ENCODE results near the gene CD300C.
"Not testable (repeated sequence)": the region's sequence is repeated elsewhere in the genome, so short reads cannot be mapped to it uniquely, and the experiment has no call there.

CD300C gene

DNA sequence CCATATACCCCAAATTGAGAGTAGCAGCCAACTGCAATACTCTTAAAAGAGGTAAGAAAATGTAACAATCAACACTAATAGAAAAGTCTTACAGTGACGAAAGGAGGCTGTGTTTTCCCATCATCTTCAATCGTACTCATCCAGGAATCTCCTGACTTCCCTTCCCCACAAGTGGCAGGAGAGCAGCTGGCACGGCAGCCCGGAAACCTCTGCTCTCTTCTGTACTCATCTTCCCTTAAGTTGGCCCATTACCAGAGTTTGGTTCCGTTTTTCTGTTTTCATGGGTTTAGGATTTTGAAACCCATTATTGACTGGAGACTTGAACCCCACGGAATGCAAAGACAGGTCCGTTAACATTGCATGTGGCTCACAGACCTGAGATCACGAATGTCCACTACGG, 33.1 kb upstream of the CD300C start:
- Histone ChIP-seq H3K36me3 (ENCODE audit: insufficient read depth) (no peaks in the 10 kb centered on the region), H3K9ac (no peak overlapping the region), H3K79me2 (ENCODE audit: insufficient read depth, low read depth) (no peaks in the 10 kb centered on the region), H3K4me2 (no peak overlapping the region), H3K27ac (no peak overlapping the region), H3K27me3 (ENCODE audit: insufficient read depth, low read depth) (peaks cover 73% of the 10 kb centered on the region), H3K4me1 (ENCODE audit: low read depth, poor library complexity, severe bottlenecking) (no peaks in the 10 kb centered on the region), H2AFZ (ENCODE audit: low read depth) (no peak overlapping the region), H3K4me3 (IDR thresholded peaks at IDR 0.05; ENCODE audit: insufficient read depth, low read depth, low read length) (no peak overlapping the region), H4K20me1 (ENCODE audit: insufficient read depth) (no peaks in the 10 kb centered on the region)
- TF ChIP-seq, protein P1, sequence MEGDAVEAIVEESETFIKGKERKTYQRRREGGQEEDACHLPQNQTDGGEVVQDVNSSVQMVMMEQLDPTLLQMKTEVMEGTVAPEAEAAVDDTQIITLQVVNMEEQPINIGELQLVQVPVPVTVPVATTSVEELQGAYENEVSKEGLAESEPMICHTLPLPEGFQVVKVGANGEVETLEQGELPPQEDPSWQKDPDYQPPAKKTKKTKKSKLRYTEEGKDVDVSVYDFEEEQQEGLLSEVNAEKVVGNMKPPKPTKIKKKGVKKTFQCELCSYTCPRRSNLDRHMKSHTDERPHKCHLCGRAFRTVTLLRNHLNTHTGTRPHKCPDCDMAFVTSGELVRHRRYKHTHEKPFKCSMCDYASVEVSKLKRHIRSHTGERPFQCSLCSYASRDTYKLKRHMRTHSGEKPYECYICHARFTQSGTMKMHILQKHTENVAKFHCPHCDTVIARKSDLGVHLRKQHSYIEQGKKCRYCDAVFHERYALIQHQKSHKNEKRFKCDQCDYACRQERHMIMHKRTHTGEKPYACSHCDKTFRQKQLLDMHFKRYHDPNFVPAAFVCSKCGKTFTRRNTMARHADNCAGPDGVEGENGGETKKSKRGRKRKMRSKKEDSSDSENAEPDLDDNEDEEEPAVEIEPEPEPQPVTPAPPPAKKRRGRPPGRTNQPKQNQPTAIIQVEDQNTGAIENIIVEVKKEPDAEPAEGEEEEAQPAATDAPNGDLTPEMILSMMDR (conservative IDR thresholded peaks at IDR 0.05; ENCODE audit: low read depth, low read length), result no peak

DNA sequence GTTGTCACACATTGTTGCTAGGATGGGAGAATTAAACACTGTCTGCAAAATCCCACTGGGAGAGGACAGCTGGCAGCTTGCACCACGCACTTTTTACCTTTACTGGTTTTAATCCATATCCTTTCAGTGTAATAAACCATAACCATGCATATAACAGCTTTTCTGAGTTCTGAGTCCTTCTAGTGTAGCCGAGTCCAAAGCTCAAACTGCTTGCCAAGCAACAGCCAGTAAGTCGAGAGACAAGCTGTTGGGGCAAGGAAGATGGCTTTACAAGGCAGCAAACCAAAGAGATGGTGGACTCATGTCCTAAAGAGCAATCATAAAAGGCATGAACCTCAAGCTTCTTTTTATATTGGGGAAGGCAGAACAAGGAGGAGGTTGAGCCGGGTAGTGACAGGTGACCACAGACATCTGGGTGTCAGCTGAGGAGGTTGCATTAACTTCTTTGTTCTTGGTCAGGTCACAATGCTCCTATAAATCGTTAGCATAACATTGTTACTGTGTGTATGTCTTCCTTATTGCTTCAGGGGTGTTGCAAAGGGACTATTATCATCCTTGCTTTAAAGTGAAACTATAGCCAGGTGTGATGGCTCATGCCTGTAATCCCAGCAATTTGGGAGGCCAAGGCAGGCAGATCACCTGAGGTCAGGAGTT, 28.7 kb upstream of the CD300C start:
- H3K27me3 ChIP-seq (ENCODE audit: insufficient read depth, low read depth), result peaks cover 70% of the 10 kb centered on the region
- H4K20me1 ChIP-seq (ENCODE audit: insufficient read depth), result no peaks in the 10 kb centered on the region
- no peak overlapping the region for H3K27ac ChIP-seq
- H2AFZ ChIP-seq (ENCODE audit: low read depth), result no peak overlapping the region
- no peaks in the 10 kb centered on the region for H3K79me2 ChIP-seq (ENCODE audit: insufficient read depth, low read depth)
- H3K4me1 ChIP-seq (ENCODE audit: low read depth, poor library complexity, severe bottlenecking), result peaks cover under 1% of the 10 kb centered on the region
- H3K9ac ChIP-seq, result no peak overlapping the region
- no peak overlapping the region for H3K4me3 ChIP-seq (IDR thresholded peaks at IDR 0.05; ENCODE audit: insufficient read depth, low read depth, low read length)
- TF ChIP-seq, protein P1 (conservative IDR thresholded peaks at IDR 0.05; ENCODE audit: low read depth, low read length), result no peak
- no peaks in the 10 kb centered on the region for H3K36me3 ChIP-seq (ENCODE audit: insufficient read depth)
- H3K4me2 ChIP-seq, result no peak overlapping the region

- peaks cover 61% of the 10 kb centered on the region for H3K27me3 ChIP-seq (ENCODE audit: insufficient read depth, low read depth)
- H3K36me3 ChIP-seq (ENCODE audit: insufficient read depth), result not testable (repeated sequence)
Observed at GRCh38 chr17:74573635-74574034, 27.7 kb upstream of the CD300C start.

GRCh38 chr17:74573169-74573568, 27.3 kb upstream of the CD300C start:
- Histone ChIP-seq H3K9ac (no peak overlapping the region), H3K36me3 (ENCODE audit: insufficient read depth) (no peaks in the 10 kb centered on the region), H3K79me2 (ENCODE audit: insufficient read depth, low read depth) (no peaks in the 10 kb centered on the region), H3K4me1 (ENCODE audit: low read depth, poor library complexity, severe bottlenecking) (peaks cover 5% of the 10 kb centered on the region), H4K20me1 (ENCODE audit: insufficient read depth) (no peaks in the 10 kb centered on the region), H2AFZ (ENCODE audit: low read depth) (no peak overlapping the region), H3K27ac (no peak overlapping the region), H3K27me3 (ENCODE audit: insufficient read depth, low read depth) (peaks cover 57% of the 10 kb centered on the region), H3K4me2 (no peak overlapping the region), H3K4me3 (IDR thresholded peaks at IDR 0.05; ENCODE audit: insufficient read depth, low read depth, low read length) (no peak overlapping the region)
- TF ChIP-seq, protein P1 (conservative IDR thresholded peaks at IDR 0.05; ENCODE audit: low read depth, low read length), result no peak

More at GRCh38 chr17:74573635-74574034, 27.7 kb upstream of the CD300C start:
- H3K4me1 ChIP-seq (ENCODE audit: low read depth, poor library complexity, severe bottlenecking); H3K4me2 ChIP-seq; H3K9ac ChIP-seq; H3K4me3 ChIP-seq (IDR thresholded peaks at IDR 0.05; ENCODE audit: insufficient read depth, low read depth, low read length); H3K27ac ChIP-seq; H3K79me2 ChIP-seq (ENCODE audit: insufficient read depth, low read depth); H2AFZ ChIP-seq (ENCODE audit: low read depth); H4K20me1 ChIP-seq (ENCODE audit: insufficient read depth): not testable (repeated sequence)

DNA sequence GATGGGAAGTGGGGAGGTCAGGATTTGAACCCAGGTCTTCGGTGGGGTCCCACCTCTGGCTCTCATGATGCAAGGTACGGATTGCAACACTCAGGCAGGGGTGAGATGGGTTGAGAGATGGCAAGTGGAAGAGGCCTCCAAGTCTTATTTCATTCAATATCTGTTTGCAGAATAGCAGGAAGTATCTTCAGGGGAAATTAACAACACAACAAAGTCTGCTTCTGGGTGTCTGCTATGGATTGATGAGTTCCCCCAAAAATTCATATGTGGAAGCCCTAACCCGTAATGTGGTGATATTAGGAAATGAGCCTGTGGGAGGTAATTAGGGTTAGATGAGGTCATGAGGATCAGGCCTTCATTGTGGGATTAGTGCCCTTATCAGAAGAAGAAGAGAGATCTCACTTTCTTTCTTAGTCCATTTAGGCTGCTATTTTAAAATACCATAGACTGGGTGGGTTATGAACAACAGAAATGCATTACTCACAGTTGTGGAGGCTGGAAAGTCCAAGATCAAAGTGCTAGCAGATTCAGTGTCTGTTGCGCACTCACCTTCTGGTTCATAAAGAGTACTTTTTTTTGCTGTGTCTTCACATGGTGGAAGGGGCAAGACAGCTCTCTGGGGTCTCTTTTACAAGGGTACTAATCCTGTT, 25.8 kb upstream of the CD300C start:
- Histone ChIP-seq H3K9ac (no peak overlapping the region), H3K4me3 (IDR thresholded peaks at IDR 0.05; ENCODE audit: insufficient read depth, low read depth, low read length) (no peak overlapping the region), H3K4me2 (no peak overlapping the region), H3K4me1 (ENCODE audit: low read depth, poor library complexity, severe bottlenecking) (peaks cover 5% of the 10 kb centered on the region), H4K20me1 (ENCODE audit: insufficient read depth) (no peaks in the 10 kb centered on the region), H3K27me3 (ENCODE audit: insufficient read depth, low read depth) (peaks cover 59% of the 10 kb centered on the region), H3K79me2 (ENCODE audit: insufficient read depth, low read depth) (no peaks in the 10 kb centered on the region), H3K36me3 (ENCODE audit: insufficient read depth) (no peaks in the 10 kb centered on the region), H2AFZ (ENCODE audit: low read depth) (no peak overlapping the region), H3K27ac (no peak overlapping the region)
- TF ChIP-seq, protein P1 (conservative IDR thresholded peaks at IDR 0.05; ENCODE audit: low read depth, low read length), result no peak

Measured in KMS-11 (cell line).